Kidney tubule cell (primary cell): Measurements from ENCODE around the gene SAGE1.
"Not testable (repeated sequence)": the region's sequence is repeated elsewhere in the genome, so short reads cannot be mapped to it uniquely, and the experiment has no call there.

Experiments
- DNase-seq: peaks from one replicate; pipeline ENCODE4 v3.0.0-alpha.2; 2018; ENCODE audit warnings: low spot score

Gene SAGE1, protein sequence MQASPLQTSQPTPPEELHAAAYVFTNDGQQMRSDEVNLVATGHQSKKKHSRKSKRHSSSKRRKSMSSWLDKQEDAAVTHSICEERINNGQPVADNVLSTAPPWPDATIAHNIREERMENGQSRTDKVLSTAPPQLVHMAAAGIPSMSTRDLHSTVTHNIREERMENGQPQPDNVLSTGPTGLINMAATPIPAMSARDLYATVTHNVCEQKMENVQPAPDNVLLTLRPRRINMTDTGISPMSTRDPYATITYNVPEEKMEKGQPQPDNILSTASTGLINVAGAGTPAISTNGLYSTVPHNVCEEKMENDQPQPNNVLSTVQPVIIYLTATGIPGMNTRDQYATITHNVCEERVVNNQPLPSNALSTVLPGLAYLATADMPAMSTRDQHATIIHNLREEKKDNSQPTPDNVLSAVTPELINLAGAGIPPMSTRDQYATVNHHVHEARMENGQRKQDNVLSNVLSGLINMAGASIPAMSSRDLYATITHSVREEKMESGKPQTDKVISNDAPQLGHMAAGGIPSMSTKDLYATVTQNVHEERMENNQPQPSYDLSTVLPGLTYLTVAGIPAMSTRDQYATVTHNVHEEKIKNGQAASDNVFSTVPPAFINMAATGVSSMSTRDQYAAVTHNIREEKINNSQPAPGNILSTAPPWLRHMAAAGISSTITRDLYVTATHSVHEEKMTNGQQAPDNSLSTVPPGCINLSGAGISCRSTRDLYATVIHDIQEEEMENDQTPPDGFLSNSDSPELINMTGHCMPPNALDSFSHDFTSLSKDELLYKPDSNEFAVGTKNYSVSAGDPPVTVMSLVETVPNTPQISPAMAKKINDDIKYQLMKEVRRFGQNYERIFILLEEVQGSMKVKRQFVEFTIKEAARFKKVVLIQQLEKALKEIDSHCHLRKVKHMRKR

GRCh38 chrX:135893294-135893817, at the start of gene SAGE1, which contains the start of gene CT45A10:
Gene SAGE1, plus strand, starts transcription at chrX:135893716. Its CDS starts 2,527 bp downstream, at chrX:135896243.
Gene CT45A10, minus strand, starts transcription at chrX:135893444. Its CDS starts 8,100 bp downstream, at chrX:135885344.
- no peak for DNase-seq

GRCh38 chrX:135854438-135854837, 39.1 kb upstream of the SAGE1 start, which contains the start of gene CT45A8:
Gene CT45A8, minus strand, starts transcription at chrX:135854538. Its CDS starts 3,755 bp downstream, at chrX:135850783.
- not testable (repeated sequence) for DNase-seq

DNA sequence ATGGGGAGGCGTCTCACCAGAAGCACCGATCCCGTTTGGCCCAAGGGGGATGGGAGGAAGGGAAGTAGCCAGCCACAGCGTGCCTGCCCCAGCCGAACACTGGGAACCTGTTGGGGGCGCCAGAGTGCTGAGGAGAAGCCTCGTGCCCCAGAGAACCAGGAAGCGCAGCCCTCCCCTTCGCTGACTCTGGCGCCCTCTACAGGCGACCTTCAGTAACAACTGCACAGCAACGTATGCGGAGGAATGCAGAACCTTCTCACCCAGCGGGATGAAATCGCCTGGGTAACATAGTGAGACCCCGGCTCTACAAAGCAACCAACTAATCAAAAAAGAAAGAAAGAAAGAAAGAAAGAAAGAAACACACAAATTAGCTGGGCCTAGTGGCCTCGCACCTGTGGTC, 21.8 kb upstream of the SAGE1 start, which contains the start of gene CT45A9:
CT45A9 (minus strand) TSS at position 101 of the 400 bp plus-strand sequence. CDS start 3,751 bp downstream, outside the sequence.
- DNase-seq: not testable (repeated sequence)

- not testable (repeated sequence) for DNase-seq
These were observed 10.8 kb upstream of the SAGE1 start for GRCh38 chrX:135882741-135883140.

GRCh38 chrX:135888230-135888629, 5.3 kb upstream of the SAGE1 start:
- not testable (repeated sequence) for DNase-seq

GRCh38 chrX:135888976-135889375, 4.5 kb upstream of the SAGE1 start:
- not testable (repeated sequence) for DNase-seq

- DNase-seq: no peak
These were observed 3.4 kb upstream of the SAGE1 start for GRCh38 chrX:135890087-135890585.

GRCh38 chrX:135892781-135893180, 735 bp upstream of the SAGE1 start:
- DNase-seq: no peak

DNA sequence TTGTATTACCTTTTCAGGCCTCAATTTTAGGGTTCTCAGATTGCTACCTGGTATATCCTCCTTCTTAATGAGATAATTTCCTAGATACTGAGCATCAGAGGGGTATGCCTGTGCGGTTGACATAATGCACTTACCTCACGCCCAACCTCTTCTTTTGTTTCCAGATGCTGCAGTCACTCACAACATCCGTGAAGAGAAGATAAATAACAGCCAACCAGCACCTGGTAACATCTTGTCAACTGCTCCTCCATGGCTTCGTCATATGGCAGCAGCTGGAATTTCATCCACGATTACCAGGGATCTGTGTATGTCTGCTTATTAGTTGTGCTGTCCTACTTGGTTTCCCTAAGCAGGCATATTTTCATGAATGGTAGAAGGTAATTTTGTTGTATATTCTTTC, 16.7 kb downstream of the SAGE1 start:
- no peak for DNase-seq

DNA sequence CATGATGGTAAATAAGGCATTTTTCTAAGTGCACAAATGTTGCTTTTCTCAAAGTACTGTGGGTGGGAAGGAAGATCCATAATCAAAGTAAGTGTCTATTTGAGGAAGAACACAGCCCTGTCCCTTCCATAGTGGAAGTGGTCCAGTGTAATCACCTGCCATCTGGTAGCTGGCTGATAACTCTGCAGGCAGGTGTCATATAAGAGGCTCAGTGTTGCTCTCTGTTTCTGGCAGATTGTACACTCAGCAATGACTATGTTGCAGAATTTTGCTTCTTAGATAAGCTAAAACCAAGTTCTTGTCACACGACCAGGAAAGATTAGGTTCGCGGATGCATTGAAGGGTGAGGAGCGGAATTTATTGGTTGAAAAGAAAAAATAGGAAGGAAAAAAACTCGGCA, 20.9 kb downstream of the SAGE1 start:
- DNase-seq: no peak

DNA sequence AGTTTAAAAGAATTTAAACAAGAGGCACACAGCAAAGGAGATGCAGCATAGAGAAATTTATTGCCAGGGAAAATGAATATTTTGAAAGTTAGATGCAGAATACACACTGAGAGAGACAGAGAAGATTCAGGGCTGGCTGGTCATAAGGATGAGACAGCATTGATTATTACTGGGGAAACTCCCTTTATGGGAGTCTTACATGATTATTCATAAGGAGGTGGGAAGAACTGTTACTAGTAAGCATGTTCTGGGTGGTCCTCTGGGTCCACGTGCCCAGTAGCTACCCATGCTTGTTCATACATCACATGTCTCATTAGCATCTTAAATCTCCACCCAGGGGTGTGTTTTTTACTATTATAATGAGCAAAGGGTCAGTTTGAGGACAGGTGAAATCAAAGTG, 27.0 kb downstream of the SAGE1 start:
- not testable (repeated sequence) for DNase-seq

- DNase-seq: peak; percentile 16
These were observed 29.8 kb downstream of the SAGE1 start for GRCh38 chrX:135923353-135923752.

GRCh38 chrX:135927897-135928296, 34.4 kb downstream of the SAGE1 start:
- no peak for DNase-seq

DNA sequence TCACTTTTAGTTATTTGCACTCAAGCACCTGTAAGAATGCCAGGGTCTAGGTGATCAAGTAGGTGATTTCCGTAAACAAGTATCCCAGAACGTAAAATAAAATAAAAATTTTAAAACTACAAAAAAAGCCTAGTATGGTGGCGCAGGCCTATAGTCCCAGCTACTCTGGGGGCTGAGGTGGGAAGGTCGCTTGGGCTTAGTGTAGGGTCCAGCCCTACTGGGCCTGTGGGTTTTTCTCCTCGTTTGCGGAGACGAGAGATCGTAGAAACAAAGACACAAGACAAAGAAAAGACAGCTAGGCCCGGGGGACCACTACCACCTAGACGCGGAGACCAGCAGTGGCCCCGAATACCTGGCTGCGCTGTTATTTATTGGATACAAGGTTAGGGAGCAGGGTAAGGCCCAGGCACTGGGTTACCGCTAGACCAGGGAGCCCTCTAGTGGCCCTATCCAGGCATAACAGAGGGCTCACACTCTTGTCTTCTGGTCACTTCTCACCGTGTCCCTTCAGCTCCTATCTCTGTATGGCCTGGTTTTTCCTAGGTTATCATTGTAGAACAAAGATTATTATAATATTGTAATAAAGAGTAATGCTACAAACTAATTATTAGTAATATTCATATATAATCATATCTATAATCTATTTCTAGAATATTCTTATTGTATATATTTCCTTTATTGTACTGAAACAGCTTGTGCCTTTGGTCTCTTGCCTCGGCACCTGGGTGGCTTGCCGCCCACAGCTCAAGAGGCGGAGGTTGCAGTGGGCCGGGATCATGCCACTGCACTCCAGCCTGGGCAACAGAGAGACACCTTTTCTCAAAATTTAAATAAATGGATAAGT, 38.4 kb downstream of the SAGE1 start:
- DNase-seq: peak; percentile 51

GRCh38 chrX:135944486-135944885, 51.0 kb downstream of the SAGE1 start:
- no peak for DNase-seq

- no peak for DNase-seq
These were observed 57.8 kb downstream of the SAGE1 start for GRCh38 chrX:135951291-135951690.
